NCI-H345 treated with DMSO at 0.1 percent for 48 hours (cell line): ENCODE results near the gene ELMO1.
A peak's percentile ranks its signal among the peaks of the same experiment; 100 is the strongest.
"Not testable (repeated sequence)": the region's sequence is repeated elsewhere in the genome, so short reads cannot be mapped to it uniquely, and the experiment has no call there.

Experiments
- DNase-seq: peaks from one replicate; lab custom pipeline; 2025; ENCODE audit not compliant: unreplicated experiment; lab: John Stamatoyannopoulos, UW

ELMO1 gene

DNA sequence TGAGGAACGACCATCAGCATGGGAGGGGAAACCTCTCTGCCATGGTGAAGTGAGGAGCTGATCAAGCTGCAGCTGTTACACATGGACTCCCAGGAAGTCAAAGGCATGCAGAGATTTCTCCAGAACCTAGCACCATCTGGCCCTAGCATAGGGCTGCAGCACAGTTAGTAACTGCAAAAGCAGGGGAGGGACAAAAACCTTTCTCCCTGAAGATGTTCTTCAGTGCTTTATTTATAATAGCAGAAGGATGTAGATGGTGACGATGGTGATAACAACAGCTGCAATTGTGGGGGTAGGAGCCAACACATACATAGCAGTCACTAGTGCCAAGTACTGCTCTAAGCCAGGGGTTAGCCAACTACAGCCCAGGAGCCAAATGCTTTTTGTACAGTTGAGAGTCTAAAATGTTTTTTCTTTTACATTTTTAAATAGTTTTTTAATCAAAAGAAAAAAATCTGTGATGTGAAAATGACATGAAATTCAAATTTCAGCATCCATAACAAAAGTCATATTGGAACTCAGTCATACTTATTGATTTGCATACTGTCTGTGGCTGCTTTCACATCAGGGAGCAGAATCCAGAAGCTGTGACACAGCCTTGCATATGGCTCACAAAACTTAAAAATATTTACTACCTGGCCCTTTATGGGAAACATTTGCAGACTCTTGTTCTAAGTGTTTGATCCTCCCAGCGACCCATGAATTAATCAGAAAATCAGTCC lies 299.5 kb downstream of the ELMO1 start:
- DNase-seq: no peak

DNA sequence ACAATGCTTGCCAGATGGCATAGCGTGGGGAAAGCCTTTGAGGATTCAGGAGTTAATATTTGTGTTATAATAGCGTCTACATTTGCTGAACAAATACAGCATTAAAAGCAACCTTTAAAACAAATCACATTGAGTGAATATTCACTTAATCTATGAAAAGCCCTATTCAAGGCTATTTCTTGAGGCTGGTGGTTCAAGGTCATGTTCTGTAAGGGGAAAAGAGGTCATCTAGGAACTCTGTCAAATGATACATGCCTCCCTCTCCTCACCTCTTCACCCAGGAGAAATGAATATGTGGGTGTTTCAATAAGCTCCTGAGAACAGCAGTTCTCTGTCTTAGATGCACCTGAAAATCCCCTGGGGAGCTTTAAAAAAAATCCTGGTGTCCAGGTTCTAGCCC lies 303.0 kb downstream of the ELMO1 start:
- DNase-seq: no peak

DNA sequence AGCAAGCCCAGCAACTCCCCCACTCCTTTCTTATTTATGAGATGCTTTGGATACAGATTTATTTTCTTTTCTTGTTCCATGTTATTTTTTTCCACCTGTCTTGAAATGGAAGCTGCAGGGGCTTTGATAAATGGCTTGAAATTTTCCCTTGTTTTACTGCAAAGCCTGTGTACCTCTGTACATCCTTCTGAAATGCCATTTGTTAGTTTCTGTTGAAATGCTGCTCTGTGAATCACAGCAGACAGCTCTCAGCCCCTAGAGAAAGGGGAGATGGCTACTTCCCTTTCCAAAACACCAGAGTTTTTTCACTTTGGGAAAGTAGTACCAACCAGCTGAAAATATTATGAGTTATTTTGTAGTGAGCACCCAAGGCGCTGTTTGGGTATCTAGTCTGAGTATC lies 304.2 kb downstream of the ELMO1 start:
- DNase-seq: no peak

DNA sequence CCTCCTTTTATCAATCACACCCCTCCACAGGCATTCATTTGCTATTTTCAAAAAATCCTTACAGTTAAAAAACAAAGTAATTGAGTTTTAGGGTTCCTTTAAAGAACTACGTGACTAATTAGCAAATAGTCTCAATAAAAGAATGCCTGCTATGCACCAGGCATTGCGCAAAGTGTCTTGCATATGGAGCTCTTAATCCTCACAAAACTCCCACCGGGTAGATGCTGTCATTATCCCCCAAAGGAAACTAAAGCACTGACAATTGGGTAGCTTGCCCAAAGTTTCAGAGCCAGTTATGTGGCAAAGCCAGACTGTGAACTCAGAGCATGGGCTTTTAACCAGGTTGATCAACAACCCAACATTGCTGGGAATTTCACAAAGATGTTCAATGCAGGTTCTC lies 305.7 kb downstream of the ELMO1 start:
- DNase-seq: no peak

DNA sequence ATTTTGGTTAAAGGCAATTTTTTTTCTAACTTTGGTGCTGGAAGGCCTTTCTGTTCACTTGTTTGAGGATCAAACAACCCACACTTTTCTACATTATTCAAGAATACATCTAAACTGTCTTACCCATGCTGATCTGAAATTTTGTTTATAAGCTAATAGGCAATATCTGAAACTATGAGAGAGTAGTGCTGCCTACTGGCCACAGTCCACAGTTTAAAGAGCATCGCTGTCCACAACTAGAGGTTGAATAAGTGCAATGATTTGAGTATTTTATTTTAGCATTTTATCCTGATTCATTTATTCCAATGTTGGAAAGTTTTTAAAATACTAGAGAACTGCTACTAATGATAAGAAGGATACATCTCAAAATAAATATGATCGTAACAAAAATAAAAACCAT lies 306.9 kb downstream of the ELMO1 start:
- no peak for DNase-seq

DNA sequence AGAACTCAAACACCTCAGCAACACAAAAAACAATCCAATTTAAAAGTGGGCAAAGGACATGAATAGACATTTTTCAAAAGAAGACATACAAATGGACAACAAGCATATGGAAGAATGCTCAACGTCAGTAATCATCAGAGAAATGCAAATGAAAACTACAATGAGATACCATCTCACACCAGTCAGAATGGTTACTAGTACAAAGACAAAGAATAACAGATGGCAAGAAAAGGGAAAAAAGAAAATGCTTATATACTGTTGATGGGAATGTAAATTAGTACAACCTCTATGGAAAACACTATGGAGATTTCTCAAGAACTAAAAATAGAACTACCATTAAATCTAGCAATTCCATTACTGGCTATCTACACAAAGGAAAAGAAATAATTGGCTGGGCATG lies 314.8 kb downstream of the ELMO1 start:
- DNase-seq: not testable (repeated sequence)

DNA sequence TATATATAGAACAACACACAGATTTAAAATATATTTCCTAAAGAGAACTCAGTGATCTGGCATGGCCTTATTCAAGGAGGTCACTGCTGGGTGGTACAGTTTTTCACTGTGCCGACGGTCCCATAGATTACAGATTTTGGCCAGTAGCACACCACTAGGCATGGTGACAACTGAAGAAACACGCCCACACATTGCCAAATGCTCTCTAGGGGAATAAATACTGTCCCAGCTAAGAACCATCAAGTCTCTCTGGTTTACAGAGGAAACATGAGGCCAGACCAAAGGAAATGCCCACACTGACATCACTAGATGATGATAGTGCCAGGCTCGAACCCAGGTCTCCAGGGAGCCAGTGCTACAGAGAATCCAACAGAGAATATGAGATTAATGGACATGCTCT lies 316.8 kb downstream of the ELMO1 start:
- DNase-seq: no peak

DNA sequence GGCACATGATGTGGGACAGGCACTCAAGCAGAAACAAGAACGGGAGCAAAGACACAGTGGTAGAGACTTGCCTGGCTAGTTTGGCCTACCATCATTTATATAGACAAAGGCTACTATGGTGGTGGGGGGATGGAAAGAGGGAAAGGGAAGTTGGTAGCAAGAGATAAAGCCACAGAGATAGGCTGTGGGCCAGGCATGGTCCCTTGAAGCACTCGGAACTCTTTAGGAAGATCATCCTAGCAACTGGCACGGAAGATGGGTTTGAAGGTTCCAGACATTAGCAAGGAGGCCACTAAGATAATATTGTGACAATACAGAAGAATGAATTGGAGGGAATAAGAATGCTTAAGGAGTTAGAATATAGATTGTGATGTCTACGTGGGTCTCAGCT lies 319.6 kb downstream of the ELMO1 start:
- no peak for DNase-seq

DNA sequence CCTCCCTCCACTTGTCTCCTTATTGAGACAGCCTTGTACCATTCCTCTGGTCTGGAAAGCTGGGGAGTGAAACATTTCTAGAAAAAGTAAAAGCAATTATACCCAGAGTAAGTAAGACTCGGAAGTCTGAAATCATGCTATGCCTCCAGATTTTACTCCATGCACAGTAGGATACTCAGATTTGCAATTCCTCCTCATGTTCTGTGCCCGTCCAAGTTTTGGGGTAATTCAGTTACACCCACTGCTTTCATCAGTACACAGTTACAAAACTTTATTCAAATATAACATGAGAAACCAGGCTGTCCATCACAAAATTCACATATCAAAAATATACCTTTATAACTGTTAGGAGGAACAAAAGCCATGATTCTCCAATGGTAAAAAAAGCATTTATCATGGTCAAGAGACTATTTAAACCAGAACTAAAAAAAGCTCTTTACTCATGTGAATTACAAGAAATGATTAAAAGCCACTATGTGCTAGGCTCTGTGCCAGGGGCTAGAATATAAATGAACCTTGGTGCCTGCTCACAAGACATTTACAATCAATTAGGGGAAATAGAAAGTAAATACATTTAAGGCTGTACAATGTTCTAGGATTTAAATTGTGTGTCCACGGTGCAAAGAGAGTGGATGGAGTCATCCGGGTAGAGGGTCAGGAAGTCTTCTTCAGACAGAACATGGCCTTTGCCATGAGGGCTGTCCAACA lies 320.2 kb downstream of the ELMO1 start:
- DNase-seq: no peak

DNA sequence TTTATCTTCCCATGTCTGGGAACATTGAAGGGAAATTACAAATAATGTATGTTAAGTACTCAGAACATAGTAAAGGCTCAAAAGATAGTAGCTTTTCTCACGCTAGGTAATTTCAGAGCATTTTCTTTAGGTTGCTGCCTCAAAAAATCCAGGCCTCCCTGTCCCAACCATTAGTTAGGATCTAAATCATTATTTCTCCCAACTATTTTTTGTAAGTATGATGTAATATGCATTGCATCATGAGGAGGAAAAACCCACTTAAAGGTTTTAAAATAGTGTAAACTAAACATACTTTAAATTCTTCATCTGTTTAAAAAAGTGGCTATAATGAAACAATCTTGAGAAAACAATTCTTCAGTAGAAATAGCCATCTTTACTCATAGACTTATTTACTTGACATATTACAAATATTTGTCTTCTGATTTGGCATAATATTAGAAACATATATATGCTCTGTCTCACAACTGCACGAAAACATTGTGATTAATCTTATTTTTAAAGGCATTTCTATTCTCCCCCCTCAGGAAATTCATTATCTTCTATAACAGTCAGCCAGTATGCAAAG lies 329.3 kb downstream of the ELMO1 start:
- no peak for DNase-seq

DNA sequence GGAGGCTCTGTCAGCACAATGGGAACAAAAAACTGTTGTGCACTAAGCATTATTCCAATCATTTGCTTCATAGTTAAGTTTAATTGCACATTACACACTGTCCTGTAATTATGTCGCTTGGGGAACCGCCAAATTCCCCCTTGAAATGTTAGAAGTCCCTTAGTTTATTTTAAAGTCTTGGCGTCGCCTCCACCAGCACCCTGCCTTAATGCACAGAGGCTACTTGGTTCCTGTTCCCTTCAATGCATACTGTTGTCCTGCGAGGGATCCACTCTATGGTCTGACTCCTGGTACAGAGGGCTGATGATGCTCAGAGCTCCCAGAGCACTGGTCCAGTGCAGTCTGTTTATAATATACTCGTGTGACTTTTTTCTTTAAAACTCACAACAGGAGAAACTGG lies 330.7 kb downstream of the ELMO1 start:
- no peak for DNase-seq

DNA sequence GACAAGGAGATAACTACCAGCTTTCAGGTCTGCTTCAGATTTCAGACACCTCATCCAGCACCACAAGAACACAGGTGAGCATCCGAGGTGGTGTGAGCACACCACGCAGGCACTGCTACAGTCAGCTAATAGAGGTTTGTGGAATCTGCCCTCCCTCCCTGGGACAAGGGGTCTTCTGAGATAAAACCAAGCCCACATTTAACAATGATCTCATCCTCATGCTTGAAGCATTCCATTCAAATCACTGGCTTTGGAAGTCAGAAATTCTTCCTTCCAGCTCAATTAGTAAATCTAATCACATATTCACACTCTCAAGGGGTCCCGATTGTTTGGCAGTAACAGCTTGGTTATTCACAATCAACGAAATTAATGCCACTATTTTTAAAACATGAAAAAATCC lies 331.4 kb downstream of the ELMO1 start:
- DNase-seq: no peak

DNA sequence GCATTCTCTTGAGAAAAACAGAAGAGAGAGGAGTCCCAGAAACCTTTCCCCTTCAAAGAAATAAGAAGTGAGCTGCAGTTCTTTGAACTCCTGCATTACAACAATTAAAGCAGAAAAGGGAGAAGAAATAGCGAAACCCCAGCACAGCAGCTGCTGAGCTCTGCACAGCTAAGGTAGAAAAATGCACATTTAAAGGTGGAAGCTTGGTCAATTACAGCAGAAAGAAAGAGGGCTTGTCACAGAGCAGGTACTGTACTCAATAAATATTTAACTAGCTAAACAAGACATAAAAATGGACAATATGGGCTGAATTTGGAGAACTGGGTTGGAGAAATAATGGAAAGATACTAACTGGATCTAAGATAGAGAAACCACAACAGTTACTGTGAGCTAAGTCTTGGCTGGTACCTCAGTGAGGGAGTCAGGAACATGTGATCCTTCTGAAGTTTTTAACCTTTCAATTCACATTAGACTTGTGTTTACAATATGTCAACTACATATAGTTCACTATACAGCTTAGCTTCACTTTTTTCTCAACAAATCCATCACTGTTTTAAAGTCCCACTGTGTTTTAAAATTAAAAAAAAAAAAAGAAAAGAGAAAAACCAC lies 332.5 kb downstream of the ELMO1 start:
- DNase-seq: no peak

DNA sequence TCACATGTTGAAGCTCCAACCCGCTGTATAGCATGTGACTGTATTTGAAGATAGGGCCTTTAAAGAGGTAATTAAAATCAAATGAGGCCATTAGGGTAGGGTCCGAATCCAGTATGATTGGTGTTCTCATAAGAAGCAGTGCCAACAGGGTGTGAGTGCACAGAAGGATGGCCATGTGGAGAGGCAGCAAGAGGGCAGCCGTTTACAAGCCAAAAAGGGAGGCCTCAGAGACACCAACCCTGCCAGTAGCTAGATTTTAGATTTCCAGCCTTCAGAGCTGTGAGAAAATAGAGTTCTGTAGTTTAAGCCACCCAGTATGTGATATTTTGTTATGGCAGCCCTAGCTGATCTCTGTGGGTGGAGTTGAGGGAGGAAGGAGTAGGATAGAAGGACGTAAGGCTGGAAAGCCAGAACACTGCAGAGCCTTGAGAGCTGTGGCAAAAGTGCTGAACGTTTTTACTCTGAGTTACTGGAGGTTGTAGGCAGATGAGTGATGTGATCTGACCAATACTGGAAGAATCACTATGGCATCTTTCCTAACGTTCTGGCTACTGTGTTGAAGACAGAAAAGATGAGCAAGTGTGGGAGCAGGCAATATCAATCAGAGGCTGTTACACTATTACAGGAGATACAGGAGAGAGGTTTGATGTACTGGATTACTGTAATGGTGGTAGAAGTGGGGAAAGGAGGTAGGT lies 334.9 kb downstream of the ELMO1 start:
- no peak for DNase-seq

DNA sequence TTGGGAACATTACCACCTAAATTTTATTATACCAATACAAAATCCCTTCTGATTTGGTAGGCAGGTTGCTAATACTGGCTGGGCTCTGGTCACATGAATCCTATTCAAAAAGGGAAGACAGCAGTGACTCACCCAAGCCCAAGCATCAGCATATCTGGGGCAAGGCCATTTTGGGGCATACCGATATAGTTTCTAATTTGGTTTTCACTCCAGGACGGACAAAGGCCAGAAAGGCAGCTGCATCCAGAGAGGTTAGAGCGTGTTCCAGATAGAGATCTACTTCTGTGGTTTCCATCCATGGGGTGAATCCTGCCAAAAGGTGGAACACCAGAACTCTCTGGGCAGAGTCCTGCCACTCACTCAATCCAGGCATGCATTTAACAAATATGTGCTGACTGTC lies 335.8 kb downstream of the ELMO1 start:
- no peak for DNase-seq

DNA sequence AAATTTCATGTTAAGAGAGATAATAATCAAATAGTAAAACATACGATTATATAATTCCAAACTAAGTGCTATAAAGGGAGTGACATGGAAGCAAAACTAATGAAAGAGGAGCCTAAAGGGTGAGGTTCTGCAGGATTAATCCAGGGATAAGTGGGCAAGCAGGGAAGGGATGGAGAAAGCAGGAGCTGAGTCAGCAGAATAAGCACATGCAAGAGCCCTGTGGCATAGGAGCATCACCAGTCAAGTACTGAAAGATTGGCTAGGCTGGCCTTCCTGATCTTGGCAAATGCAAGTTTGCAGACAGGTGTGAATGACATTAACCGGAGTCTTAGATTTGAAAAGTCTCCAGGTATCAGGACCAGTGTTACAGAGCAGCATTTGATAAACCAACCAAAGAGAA lies 336.4 kb downstream of the ELMO1 start:
- no peak for DNase-seq

DNA sequence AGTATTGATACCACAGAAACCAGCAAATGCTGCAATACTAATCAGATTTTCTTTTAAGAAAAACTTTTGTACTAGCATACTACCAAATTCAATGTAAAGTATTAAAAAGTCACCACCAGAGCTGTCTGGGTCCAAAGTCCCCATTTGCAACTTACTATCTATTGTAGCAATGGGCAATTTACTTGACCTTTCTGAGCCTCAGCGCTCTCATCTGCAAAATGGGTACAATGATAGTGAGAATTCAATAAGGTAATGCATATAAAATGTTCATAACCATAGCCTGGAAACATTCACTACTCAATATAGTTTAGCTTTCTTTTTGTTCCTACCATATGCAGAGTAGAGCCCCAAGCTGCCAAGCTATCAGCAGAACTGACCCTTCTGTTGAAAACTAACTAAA lies 337.2 kb downstream of the ELMO1 start:
- DNase-seq: no peak

DNA sequence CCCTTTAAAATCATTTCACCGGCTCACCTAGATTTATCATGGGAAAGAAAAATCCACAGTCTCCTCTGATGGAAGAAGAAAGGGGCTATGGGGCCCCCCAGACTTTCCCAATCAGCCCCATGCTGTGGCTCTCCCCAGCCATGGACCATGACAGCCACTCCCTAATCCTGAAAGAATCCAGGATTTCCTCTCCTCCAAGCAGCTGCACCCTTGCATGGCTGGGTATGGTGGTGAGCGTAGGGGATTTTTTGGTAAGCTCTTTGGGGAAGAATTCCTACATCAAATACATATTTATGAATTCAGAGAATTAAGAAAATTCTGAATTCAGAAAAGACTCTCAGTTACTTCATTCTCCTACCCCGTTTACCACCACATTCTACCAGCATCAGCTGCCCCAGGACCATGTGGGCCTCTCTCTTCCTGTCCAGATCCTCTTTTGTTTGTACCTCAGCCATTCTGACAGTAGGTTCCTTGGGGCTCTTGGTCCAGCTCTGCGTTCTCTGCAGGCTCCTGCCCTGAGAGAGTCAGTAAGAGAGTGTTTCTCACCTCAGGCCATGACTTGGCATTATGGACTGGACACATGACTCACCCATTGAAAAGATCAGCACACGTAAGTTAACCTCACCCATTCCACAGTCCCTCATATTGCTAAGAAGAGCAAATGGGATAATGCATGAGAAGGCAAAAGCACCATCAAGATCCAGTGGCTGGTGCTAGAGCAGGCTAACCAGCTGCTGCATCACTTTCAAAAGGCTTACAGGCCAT lies 337.8 kb downstream of the ELMO1 start:
- no peak for DNase-seq

DNA sequence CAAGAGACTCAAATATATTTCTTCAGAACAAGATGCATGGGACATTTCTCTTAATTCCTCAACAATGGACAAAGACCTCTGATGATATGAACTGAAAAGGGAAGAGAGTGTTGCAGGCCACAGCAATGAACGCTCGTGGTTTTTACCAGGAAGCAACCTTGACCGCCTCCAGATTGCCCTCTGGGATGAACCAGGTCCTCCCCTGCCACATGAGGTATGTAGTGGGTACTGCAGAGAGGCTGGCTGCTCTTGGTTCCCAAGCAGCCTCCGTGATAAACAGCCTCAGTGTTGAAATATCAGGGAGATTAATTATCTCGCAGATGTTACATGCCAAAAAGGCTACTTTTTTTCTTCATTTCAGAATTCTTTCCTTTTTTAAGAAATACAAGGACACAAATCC lies 338.8 kb downstream of the ELMO1 start:
- DNase-seq: no peak

DNA sequence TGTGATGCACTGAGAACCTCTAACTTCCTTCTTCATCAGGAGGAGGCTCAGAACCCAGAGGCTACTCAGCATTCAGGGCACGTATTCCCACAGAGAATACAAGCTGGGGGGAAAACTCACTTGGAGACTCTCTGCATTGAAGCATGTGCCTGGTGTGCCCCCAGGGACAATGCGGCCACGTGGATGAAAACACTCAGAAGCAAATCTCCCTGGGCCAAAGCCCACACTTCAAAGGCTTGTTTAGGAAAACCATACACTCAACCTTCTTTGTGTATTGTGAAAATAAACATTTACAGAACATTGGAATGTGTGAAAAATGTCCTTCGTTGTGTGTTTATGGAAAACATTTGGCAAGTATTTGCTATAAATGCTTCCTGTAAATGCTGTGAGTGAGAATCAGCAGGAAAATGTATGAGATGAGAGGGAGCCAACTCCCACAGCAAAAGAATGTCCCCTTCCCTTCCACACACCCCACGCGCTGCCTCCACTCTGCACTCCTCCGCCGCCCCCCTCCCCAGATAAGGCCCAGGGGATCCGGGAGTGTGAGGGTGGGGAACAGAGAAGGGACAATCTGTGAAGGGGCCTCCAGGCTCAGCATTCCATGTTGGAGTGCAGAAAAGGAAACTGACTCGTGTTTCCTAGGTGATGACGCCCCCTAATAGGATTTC lies 339.5 kb downstream of the ELMO1 start:
- peak; percentile 12 for DNase-seq
